GM20000 (cell line): ENCODE measurements around the gene EBF3.

Experiments
- DNase-seq: peaks from one replicate; pipeline ENCODE4 v3.0.0; 2012; ENCODE audit warnings: low spot score
- CTCF ChIP-seq: IDR thresholded peaks from 2 replicates; pipeline ENCODE4 v1.5.1; 2012; ENCODE audit warnings: mild to moderate bottlenecking, control low read depth; ENCODE audit errors: extremely low read depth, missing control alignments

EBF3 gene

GRCh38 chr10:129956876-129957673 is 7.0 kb downstream of the EBF3 start:
- no peak for TF ChIP-seq CTCF
- DNase-seq = no peak

- no peak for DNase-seq
- TF ChIP-seq CTCF = no peak
Observed at GRCh38 chr10:129956286-129956670, 7.8 kb downstream of the EBF3 start.

- no peak for DNase-seq
- TF ChIP-seq CTCF = no peak
Observed at GRCh38 chr10:129955601-129956285, 8.3 kb downstream of the EBF3 start.

- no peak for TF ChIP-seq CTCF
Observed at GRCh38 chr10:129954492-129955315, 9.4 kb downstream of the EBF3 start.

GRCh38 chr10:129953119-129954051 is 10.7 kb downstream of the EBF3 start:
- no peak for DNase-seq

More at GRCh38 chr10:129954492-129955315, 9.4 kb downstream of the EBF3 start:
- DNase-seq = no peak

More at GRCh38 chr10:129953119-129954051, 10.7 kb downstream of the EBF3 start:
- no peak for TF ChIP-seq CTCF
